ENCODE data around the gene SLIT1.

DNA sequence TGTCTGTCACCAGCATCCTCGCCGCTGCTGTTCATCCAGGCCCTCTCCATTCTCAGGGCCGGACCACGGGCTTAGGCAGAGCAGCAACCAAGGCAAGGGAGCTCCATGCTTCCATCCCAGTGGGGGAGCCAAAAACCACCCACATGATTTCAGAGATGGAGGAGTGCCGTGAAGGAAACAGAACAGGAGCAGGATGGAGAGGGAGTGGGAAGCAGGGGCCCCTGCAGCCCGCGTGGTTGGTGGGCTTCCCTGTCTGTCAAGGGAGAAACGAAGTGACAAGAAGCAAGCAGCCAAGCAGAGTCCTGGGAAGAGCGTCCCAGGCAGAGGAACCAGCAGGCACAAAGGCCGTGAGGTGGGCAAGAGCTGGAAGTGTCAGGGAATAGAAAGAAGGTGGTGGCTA, 95.7 kb downstream of the SLIT1 start:
- TF ChIP-seq, protein P1, sequence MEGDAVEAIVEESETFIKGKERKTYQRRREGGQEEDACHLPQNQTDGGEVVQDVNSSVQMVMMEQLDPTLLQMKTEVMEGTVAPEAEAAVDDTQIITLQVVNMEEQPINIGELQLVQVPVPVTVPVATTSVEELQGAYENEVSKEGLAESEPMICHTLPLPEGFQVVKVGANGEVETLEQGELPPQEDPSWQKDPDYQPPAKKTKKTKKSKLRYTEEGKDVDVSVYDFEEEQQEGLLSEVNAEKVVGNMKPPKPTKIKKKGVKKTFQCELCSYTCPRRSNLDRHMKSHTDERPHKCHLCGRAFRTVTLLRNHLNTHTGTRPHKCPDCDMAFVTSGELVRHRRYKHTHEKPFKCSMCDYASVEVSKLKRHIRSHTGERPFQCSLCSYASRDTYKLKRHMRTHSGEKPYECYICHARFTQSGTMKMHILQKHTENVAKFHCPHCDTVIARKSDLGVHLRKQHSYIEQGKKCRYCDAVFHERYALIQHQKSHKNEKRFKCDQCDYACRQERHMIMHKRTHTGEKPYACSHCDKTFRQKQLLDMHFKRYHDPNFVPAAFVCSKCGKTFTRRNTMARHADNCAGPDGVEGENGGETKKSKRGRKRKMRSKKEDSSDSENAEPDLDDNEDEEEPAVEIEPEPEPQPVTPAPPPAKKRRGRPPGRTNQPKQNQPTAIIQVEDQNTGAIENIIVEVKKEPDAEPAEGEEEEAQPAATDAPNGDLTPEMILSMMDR (conservative IDR thresholded peaks at IDR 0.05) = no peak
- no peak for TF ChIP-seq ZFX (IDR thresholded peaks at IDR 0.05)

Data from C4-2B (cell line).